ENCODE measurements around the gene AP4B1. TPM values are rescaled to one million over a fixed set of nuclear protein-coding genes. Genes with fewer than 3 reads are reported as not detected.

Gene AP4B1
- total and polyA plus RNA-seq, 9 of the 15 experiments (the other 6 are each of a cell fraction or from before 2014, with no cell fraction given) = 15.8 to 36.5 (median 24.6) TPM

DNA sequence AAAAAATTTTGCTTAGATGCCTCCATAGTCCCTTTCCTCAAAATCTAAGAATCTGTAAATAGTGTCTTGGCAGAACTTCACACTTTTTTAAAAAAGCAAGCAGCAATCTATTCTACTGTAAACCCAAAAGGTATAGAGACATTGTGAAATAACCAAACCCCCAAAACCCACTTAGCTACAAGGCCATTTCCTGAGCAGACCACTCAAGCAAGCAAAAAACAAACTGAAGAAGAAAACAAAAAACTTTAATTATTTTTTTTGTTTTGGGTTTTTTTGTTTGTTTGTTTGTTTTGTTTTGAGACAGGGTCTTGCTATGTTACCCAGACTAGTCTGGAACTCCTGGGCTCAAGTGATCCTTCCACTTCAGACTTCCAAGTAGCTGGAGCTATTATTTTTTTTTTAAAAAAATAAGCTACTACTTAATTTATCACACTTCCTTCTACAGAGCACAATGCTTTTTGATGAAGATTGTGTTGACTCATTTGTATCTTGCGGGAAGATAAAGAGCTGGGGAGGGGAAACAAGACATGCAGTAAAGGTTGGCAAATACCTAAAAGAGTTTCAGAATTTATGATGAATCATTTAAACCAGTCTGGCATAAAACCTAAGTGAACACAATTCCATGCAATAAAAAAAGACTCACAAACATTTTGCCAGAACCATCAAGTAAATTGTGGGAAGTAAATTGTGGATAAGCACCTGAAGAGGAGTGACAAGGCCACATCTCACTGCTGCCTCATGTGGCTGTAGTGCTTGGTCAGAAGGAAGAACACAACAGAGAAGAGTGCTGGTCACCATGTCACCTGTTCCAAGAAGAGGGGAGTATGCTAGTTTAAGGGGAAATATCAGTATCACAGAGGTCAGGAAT, 30.4 kb downstream of the AP4B1 start (continued):
- TF ChIP-seq NKRF (IDR thresholded peaks at IDR 0.05; ENCODE audit: borderline replicate concordance) (no peak), ZNF354B (CRISPR knock-in tag; IDR thresholded peaks at IDR 0.05) (0 out of 2 replicates have a peak, but pooled peaks have one; percentile 3), U2AF1 (optimal IDR thresholded peaks at IDR 0.05; ENCODE audit: low read depth, low read length) (no peak), ZFP30 (CRISPR knock-in tag; IDR thresholded peaks at IDR 0.05; ENCODE audit: borderline replicate concordance) (no peak), POLR3A (IDR thresholded peaks at IDR 0.05; ENCODE audit: borderline replicate concordance, extremely low read depth, insufficient read depth, insufficient read length) (no peak), KLF10 (CRISPR knock-in tag; IDR thresholded peaks at IDR 0.05) (no peak), GATAD2B (IDR thresholded peaks at IDR 0.05; ENCODE audit: borderline replicate concordance) (no peak), SMAD2 (IDR thresholded peaks at IDR 0.05; ENCODE audit: low read depth, low read length) (no peak), CREB3L1 (IDR thresholded peaks at IDR 0.05; ENCODE audit: borderline replicate concordance, low read depth) (no peak), SP1 (CRISPR knock-in tag; IDR thresholded peaks at IDR 0.05) (no peak), SLC30A9 (CRISPR knock-in tag; IDR thresholded peaks at IDR 0.05) (no peak), NR2C1 (IDR thresholded peaks at IDR 0.05) (0 out of 2 replicates have a peak, but pooled peaks have one; percentile 28), NR2C1 (tag; IDR thresholded peaks at IDR 0.05) (no peak), RBFOX2 (IDR thresholded peaks at IDR 0.05; ENCODE audit: low read depth, low read length) (no peak), ZSCAN29 (IDR thresholded peaks at IDR 0.05) (no peak), ETS2 (tag; IDR thresholded peaks at IDR 0.05; ENCODE audit: borderline replicate concordance, poor library complexity, severe bottlenecking) (no peak), CBX8 (IDR thresholded peaks at IDR 0.05; ENCODE audit: borderline replicate concordance, extremely low read depth, low read depth, low read length, poor library complexity, severe bottlenecking) (no peak), ZNF224 (CRISPR knock-in tag; IDR thresholded peaks at IDR 0.05) (no peak), GABPB1 (CRISPR knock-in tag; IDR thresholded peaks at IDR 0.05) (no peak; the same call in 1 of the 2 replicates), MAFG (tag; conservative IDR thresholded peaks at IDR 0.05) (peak; percentile 57), CHD4 (IDR thresholded peaks at IDR 0.05; ENCODE audit: insufficient read depth, insufficient replicate concordance, low read depth, low read length, poor library complexity, severe bottlenecking) (no peak)
- TF ChIP-seq, protein P1, sequence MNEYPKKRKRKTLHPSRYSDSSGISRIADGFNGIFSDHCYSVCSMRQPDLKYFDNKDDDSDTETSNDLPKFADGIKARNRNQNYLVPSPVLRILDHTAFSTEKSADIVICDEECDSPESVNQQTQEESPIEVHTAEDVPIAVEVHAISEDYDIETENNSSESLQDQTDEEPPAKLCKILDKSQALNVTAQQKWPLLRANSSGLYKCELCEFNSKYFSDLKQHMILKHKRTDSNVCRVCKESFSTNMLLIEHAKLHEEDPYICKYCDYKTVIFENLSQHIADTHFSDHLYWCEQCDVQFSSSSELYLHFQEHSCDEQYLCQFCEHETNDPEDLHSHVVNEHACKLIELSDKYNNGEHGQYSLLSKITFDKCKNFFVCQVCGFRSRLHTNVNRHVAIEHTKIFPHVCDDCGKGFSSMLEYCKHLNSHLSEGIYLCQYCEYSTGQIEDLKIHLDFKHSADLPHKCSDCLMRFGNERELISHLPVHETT (CRISPR knock-in tag; conservative IDR thresholded peaks at IDR 0.05 in 1 of 2, IDR thresholded peaks at IDR 0.05 in 1 of 2) = peak in 1 of 2 experiments; percentile 51; a peak in 1 of 4 replicates

All from K562 (cell line).